Measurements from ENCODE around the gene ST3GAL2.
A peak's percentile ranks its signal among the peaks of the same experiment; 100 is the strongest.

Gene ST3GAL2, protein sequence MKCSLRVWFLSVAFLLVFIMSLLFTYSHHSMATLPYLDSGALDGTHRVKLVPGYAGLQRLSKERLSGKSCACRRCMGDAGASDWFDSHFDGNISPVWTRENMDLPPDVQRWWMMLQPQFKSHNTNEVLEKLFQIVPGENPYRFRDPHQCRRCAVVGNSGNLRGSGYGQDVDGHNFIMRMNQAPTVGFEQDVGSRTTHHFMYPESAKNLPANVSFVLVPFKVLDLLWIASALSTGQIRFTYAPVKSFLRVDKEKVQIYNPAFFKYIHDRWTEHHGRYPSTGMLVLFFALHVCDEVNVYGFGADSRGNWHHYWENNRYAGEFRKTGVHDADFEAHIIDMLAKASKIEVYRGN

GRCh38 chr16:70438969-70439862, at the start of gene ST3GAL2:
Gene ST3GAL2 (minus strand): TSS chr16:70439100. CDS start chr16:70398530, 40,570 bp downstream.
- peak; percentile 85 to 93 for DNase-seq

- DNase-seq, result no peak
Measured at GRCh38 chr16:70484867-70485266, 46.0 kb upstream of the ST3GAL2 start.

DNA sequence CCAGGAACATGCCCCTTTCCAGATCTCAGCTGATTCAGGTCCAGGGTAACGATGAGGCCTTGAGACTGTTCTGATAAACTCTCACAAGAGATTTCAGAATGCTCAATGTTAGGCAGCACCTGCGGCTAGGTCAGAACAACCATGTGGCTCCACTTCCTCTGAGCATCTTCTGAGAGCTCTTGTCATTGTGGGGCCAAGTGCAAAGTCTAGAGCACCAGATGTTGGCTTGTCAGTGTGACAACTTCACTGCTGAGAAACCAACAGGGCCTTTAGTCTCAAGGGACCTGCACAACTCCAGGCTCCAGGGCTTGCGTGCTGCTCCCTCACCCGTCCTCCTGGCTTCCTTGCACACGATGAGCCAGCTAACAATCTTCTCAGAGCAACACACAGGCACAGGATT, 44.5 kb upstream of the ST3GAL2 start:
- DNase-seq, result no peak

DNA sequence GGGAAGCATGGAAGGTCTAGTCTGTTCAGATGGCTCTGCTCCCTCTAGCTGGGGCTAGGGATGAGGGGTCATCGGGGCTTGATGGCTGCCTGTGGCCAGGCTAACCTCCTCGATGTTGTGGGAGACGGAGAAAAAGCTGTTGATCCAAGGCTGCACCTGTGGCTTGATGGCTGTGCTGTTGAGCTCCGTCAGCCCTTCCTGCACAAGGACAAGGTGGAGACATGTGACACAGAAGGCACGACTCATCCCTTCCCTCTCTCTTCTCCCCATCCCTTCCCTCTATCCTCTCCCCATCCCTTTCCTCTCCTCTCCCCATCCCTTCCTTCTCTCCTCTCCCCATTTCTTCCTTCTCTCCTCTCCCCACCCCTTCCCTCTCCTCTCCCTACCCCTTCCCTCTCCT, 43.7 kb upstream of the ST3GAL2 start:
- DNase-seq, result no peak

DNA sequence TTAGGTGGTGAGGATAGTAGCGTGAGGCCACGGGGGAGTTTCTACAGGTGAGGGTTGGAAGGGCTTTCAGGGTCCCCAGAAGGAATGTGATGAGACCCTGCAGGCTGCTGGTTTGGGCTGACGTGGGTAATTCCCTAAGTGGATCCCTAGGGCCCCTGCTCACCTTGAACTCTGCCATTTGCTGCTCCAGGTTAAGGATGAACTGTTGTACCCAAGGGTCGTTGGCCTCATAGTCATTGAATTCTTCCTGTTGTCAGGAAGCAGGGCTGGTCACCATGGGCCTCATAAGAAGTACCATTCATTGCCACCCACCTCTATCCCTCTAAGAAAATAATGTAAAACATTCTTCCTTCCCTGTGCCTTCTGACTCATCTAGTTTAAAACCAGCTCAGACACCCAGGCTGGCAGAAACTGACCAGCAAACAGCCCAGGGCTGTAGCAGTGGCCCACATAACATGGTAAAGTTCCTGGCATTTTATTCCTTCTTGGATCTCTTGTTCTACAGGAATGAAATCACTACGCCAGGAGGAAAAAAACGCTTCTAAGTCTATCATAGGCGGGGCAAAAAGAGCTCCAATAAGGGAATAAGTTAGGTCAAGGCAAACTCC, 43.1 kb upstream of the ST3GAL2 start:
- DNase-seq, result no peak

GRCh38 chr16:70480127-70481105, 41.5 kb upstream of the ST3GAL2 start:
- DNase-seq, result no peak

DNA sequence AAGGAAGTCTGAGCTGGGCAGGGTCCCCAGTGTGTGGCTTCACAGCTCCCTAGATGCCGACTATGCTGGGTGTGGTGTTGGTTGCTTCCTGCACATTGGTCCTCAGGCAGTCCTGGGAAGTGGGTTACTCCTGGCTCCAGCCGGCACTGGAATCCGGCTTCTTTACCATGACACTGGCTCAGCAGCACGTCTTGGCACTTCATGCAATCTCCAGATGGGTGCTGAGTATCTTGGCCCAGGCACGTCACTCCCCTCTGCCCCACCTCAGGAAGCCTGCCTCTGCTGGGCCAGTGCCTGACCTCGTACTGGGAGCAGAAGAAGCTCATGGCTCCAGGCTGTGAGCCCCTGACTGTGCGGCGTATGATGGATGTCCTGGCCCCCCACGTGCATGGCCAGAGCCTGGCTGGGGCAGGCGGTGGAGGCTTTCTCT, 40.0 kb upstream of the ST3GAL2 start:
- DNase-seq, result no peak

DNA sequence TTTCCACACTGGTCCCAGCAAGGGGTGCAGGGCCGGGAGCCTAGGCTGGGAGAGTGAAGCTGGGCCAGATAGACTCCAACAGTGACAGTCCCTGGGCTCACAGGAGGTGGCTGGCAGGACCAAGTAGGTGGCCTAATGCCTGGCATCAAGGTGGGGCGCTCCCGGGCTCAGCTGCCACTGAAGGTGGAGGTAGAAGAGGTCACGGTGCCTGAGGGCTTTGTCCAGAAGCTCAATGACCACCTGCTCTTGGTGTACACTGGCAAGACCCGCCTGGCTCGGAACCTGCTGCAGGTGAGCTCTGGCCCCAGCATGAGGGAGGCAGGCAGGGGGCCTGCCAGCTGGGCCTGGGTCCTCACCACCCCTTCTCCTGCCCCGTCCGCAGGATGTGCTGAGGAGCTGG, 39.3 kb upstream of the ST3GAL2 start:
- DNase-seq, result no peak

GRCh38 chr16:70476272-70477020, 37.5 kb upstream of the ST3GAL2 start:
- DNase-seq, result no peak

DNA sequence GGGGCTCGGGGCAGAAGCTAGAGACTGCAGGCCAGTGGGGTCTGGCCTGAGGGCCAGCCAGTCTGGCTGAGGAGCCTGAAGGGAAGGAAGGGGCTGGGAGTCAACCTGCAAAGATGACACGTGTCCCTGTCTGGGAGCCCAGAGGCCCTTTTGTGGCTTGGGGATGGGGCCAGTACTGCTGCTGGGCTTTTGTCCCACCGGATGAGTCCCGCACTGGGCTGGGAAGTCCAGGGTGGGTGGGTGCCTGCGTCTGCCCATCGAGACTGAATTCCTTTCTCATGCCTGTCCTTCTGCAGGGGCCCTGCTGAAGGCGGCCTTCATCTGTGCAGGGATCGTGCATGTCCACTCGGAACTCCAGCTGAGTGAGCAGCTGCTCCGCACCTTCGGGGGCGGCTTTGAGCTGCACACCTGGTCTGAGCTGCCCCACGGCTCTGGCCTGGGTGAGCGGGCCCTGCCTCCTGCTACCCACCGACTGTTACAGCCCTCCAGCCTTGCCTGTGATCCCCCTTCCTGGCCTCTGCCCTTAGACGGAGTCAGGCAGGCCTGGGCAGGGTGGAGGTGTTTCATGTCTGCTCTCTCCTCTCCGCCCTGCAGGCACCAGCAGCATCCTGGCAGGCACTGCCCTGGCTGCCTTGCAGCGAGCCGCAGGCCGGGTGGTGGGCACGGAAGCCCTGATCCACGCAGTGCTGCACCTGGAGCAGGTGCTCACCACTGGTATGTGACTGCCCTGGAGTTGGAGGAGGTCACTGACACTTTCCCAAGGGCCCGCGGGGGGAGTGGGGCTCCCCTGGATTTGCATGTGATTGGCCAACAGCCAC, 36.4 kb upstream of the ST3GAL2 start:
- no peak for DNase-seq

DNA sequence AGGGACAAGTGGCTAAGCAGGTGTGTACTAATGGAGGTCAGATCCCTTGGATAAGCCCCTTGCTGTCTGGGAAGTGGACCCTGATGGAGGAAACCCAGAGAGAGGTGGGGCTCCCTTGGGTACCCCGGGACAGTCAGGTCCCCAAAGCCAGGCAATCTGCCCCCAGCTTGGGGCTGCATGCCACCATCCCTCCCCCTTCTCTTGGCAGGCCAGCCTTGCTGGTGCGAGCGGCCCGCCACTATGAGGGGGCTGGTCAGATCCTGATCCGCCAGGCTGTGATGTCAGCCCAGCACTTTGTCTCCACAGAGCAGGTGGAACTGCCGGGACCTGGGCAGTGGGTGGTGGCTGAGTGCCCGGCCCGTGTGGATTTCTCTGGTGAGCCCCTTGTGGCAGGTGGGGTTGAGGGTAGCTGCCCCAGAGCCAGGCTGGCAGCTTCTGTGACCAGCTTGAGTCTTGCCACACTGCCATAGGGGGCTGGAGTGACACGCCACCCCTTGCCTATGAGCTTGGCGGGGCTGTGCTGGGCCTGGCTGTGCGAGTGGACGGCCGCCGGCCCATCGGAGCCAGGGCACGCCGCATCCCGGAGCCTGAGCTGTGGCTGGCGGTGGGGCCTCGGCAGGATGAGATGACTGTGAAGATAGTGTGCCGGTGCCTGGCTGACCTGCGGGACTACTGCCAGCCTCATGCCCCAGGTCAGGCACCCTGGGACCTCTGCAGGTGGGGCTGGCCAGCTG, 35.6 kb upstream of the ST3GAL2 start:
- no peak for DNase-seq

GRCh38 chr16:70473446-70474319, 34.8 kb upstream of the ST3GAL2 start:
- no peak for DNase-seq

DNA sequence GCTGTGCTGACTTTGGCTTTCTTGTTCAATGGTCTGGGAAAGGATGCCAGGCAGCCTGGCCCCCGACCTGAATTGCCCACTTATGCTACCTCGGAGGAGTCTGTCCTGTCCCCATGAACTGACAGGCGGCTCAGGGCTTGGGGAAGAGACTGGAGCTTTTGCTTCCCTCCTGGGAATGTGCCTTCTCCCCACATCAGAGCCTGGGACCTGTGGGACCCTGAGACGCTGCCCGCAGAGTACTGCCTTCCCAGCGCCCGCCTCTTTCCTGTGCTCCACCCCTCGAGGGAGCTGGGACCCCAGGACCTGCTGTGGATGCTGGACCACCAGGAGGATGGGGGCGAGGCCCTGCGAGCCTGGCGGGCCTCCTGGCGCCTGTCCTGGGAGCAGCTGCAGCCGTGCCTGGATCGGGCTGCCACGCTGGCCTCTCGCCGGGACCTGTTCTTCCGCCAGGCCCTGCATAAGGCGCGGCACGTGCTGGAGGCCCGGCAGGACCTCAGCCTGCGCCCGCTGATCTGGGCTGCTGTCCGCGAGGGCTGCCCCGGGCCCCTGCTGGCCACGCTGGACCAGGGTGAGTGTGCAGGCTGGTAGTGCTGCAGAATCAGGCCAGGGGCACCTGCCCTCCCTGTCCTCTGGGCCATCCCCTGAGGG, 34.0 kb upstream of the ST3GAL2 start:
- DNase-seq, result no peak

DNA sequence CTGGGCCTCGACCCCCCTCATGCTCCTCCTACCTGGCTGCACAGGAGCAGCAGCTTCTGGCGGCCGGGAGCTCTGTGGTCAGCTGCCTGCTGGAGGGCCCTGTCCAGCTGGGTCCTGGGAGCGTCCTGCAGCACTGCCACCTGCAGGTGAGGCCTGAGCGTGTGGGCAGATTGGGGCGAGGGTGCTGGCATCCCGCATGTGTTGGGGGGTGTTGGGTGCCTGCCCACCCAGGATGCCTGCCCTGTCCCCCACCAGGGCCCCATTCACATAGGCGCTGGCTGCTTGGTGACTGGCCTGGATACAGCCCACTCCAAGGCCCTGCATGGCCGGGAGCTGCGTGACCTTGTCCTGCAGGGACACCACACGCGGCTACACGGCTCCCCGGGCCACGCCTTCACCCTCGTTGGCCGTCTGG, 32.0 kb upstream of the ST3GAL2 start:
- no peak for DNase-seq

- no peak for DNase-seq
Measured at GRCh38 chr16:70470141-70470926, 31.4 kb upstream of the ST3GAL2 start.

- no peak for DNase-seq
Measured at GRCh38 chr16:70468776-70469525, 30.1 kb upstream of the ST3GAL2 start.

DNA sequence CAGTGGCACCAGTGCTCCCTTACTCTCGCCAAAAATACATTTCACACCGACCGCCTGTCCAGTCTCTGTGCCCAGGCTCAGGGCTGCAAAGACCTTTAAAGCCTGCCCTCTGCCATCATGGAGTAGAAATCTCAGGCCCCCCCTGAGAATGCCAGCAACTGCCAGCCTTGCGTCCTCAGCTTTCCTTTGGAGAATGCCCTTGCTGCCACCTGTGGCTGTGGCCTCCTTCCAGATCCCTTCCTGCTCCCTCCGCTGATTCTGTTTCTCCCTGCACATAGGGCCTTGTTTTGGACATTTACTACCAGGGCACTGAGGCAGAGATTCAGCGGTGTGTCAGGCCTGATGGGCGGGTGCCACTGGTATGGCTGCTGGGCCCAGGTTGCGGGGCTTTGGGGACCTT, 28.7 kb upstream of the ST3GAL2 start:
- DNase-seq, result no peak

All from inflammatory macrophage treated with lipopolysaccharide for 1 hour (primary cell).